ENCODE results near the gene TXNDC2. TPM values are rescaled to one million over a fixed set of nuclear protein-coding genes. Genes with fewer than 3 reads are reported as not detected.

The TXNDC2 gene
- total RNA-seq, 3 donors from 2014 or later (not counting 1 experiment from before 2014, with no cell fraction given): not detected

Other genes starting within 250 kb of the TXNDC2 start
- gene RAB31, start 177.7 kb upstream of the TXNDC2 start, total RNA-seq: 10 to 100 TPM in 1 of 3 donors, 1 to 10 TPM in 2; 5.3 to 26.1 (median 9.9) TPM
- gene VAPA, start 28.0 kb downstream of the TXNDC2 start, total RNA-seq: 100 to 1,000 TPM; 175 to 186 (median 182) TPM